ENCODE results near the gene SPAG6.
"Not testable (repeated sequence)": the region's sequence is repeated elsewhere in the genome, so short reads cannot be mapped to it uniquely, and the experiment has no call there.

SPAG6 gene

DNA sequence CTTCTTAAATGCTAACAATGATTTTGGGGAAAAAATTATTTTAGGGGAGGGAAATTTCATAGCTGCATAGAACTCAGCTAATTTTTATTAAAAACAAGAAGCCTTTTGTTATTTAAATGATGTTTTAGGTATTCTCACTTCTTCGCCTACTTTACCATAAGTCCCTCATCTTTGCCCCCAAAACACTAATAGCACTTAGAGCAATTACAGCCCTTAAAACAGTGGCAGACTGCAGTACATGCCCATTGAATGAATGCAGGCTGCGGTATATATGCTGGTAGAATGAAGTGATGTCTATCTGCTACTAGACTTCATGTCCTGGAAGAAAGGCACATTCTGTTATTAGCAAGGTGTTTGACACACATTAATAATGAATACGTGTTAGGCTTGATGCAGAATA, 2.9 kb upstream of the SPAG6 start:
- no peak for DNase-seq

DNA sequence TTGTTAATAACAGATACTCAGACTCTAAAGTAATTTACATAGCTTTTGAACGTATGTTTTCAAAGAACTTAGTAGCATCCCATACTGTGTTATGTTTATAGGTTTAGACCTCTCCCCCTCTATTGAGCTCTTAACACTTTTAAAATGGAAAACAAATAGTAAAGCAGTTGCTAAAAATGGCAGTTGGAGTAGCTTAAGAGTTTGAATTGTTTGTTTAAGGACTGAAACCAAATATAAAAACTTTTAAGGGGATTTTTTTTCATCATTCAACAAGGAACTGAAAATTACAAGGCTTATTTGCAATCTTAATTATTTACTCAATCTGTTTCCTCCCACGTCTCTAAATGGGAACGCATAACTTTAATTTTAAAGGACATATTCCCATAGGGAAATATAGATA, 1.6 kb upstream of the SPAG6 start:
- no peak for DNase-seq

DNA sequence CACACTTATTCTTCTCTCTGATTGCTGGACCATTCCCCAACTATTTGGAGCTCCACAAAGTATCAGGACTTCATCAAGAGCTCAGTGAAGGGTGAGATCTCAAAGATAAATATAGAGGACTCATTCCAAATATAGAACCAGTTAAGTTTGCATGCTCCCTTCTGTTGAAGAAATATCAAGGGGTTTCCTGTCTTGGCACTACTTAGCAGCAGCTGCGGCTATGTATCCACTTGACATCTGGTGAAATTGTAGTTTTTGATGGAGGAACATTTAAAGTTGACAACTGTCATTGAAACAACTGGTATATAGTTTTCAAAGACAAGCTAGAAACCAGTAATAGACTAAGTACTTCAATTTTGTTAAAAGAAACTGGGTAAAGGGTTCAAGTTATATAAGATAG, 1.0 kb upstream of the SPAG6 start:
- DNase-seq: no peak

DNA sequence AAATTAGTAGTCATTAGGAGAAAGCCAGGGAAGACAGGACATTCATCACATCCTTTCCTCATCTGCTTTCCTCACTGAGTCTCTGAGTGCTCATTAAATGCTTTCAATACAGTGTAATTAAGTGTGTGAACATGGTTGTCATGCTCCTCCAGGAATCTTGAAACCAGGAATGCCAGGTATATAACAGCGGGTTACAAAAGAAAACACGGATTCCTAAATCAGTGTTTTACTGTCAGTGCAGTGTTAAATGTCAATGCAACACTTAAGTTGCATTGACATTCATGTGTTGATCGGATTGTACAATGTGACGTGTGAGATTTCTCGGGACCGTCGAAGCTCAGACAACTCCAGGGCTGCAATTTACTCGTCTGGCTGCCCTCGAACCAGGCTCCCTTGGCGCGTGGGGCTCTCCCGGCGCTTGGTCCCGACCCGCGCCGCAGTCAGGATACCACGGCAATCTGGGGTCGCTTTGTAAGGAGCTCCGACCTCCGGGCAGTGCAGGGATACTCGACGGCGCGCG, 455 bp upstream of the SPAG6 start:
- no peak for DNase-seq

DNA sequence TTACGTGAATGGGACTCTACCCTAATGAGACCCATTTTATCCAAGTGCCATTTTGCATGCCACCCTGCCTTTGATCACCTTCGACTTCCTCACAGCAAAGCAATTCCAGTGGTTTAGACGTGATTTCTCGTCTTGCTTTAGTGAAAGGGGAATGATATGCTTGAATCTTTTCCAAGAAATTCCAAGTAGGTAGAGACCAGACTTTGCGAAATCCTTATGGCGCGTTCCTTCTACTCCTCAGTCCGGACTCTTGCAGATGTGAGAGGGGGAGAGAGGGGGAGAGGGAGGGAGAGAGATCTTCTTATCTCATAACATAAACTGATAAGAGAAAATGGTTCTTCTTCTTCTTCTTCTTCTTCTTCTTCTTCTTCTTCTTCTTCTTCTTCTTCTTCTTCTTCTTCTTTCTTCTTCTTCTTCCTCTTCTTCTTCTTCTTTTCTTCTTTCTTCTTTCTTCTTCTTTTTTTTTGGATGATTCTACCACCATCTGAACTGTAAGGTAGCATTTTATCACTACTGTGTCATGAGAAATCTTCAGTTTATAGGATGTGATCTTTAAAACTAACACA, 883 bp downstream of the SPAG6 start:
- no peak for DNase-seq

DNA sequence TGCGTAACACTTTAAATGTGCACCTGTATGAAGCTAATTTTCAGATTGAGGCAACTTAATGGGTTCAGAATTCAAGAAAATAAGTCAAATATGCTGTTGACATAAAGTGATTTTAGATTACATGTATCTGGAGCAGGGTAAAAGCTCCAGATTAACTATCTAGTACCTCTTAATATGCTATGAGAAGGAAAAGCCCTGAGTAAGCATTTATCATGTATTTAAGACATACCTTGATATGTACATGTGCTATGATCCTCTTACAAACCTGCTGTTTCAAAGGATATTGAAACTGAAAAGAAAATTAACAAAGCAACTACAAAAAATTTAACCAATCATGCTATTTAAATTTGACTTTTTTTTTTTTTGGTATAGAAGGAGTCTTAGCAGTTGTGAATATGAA, 4.5 kb downstream of the SPAG6 start:
- DNase-seq: no peak

DNA sequence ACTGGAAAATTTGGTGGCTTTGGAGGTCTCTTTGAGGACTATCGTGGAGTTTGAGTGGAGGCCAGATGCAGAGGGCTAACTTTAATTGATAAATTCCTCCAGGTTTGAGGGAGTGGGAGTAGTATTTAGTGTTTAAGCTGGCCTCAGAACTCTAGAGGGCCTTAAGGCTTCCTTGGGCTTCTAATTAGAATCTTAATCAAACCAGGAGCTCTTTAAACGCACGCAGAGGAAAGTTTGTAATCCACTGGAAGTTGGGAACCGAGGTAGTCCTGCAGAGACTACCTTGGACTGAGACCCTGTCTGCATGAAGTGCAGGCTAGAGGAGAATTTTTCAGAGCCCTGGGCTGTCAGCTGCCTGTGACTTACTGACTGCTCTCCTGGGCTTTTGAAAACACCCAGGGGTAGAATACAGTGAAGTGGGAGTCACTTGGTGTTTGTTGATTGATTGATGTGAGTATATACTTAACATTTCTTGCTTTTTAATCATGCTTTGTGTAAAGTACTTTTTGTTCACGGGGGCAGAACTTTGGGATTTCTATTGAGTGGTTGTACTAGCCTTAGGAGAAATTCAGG, 5.9 kb downstream of the SPAG6 start:
- no peak for DNase-seq

DNA sequence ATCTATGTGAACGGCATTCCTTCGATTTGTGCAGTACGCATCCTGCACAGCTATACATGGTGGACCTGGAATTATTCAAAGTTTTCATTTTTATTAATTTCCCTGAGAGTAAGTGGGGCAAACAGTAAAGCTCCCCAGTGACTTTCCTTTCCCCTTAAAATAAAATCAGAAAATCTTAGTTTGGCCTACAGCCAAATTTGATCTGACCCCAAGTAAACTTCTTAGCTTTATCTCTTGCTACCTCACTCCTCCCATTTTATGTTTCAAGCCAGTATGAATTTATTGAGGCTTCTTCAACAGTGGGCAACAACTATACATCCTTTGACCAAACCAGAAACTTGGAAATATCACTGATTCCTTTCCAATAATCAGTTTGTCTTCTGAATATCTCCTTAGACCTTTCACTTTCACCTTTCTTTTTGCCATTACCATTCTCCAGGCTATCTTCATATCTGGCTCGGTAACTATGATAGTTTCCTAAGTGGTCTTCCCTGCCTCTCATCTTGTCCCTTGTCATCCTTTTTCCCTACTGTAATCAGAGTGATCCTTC, 11.1 kb downstream of the SPAG6 start:
- no peak for DNase-seq

DNA sequence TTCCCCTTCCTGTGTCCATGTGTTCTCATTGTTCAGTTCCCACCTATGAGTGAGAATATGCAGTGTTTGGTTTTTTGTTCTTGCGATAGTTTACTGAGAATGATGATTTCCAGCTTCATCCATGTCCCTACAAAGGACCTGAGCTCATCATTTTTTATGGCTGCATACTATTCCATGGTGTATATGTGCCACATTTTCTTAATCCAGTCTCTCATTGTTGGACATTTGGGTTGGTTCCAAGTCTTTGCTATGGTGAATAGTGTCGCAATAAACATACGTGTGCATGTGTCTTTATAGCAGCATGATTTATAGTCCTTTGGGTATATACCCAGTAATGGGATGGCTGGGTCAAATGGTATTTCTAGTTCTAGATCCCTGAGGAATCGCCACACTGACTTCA, 12.5 kb downstream of the SPAG6 start:
- DNase-seq: not testable (repeated sequence)

DNA sequence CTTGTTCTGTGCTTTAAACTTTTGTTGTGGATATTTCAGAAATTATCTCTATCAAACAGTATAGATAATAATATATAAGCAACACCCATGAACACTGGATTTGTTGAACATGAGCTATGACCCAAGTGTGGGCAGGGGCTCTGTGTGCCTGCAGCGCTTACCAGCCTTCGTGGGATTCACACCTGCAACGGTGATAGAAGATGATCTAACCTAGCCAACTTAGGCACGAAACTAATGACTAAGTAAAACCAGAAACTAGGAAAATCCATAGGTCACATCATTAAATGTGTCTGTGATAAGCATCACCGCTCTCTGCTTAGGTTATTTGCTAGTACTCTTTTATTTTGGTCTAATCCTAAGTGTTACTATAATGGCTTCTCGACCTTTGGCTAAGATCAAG, 18.0 kb downstream of the SPAG6 start:
- DNase-seq: no peak

DNA sequence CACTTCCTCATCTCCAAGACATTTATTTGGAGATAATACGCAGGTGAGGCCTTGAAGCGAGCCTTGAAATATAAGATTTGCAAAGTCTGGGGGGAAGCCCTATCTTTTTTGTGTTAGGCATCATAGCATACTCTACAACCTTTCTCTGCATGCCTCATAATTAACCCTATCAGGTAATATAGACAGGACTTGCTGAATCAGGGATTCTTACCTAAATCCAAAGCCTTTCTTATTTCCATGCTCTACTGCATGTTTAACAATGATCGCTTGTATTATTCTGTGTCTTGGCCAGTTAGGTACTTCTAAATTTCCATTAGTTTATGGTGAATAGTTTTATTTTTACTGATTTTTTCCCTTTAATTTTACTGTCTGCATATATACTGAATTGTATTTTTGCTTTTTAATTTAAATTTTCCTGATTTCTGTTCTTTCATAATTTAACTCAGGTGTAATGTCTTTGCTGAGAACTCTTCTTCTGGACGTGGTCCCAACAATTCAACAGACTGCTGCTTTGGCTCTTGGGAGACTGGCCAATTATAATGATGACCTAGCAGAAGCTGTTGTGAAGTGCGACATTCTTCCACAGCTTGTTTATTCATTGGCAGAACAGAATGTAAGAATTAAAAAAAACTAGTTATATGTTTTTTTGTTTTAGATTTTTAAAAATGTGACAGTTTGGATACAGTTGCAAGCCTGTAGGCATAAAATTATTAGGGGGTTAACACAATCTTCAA, 19.3 kb downstream of the SPAG6 start:
- no peak for DNase-seq

DNA sequence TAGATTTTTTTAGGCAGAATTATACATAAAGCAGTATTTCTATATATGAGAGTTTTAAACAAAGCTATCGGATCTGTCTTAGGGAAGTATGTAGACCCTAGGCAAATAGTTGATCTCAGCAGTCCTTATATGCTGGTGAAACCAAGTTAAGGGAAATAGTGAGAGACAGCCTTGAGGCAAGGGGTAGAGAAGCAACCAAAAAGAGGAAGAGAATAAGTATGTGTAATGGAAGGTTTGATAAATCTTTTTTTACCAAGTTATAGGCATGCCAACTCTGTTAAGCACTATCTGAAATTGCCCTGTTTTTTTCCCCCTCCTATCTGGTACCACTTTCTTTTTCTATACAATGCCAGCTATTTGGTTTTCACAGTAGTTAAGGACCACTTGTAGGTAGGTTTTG, 19.9 kb downstream of the SPAG6 start:
- DNase-seq: no peak

DNA sequence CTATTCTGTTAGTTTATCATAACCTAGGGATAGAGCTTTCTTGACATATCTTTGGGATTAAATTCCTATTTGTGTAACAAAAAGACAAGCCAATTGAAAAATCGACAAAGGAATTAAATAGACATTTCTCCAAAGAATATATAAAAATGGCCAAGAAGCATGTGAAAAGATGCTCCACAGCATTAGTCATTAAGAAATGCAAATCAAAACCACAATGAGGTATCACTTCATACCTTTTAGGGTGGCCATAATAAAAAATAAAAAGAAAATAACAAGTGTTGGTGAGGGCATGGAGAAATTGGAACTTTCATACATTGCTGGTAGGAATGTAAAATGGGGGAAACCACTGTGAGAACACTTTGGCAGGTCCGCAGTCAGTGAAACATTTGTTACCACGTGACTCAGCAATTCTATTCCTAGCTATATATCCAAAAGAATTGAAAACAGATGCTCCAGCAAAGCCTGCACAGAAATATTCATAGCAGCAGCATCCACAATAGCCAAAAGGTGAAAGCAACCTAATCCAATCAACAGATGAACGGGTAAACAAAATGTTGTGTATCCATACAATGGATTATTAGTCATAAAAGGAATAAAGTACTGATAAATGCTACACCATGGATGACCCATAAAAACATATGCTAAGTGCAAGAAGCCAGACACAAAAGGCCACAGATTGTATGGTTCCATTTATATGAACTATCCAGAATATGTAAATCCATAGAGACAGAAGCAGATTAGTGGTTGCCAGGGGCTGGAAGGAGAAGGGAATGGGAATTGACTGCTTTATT, 20.5 kb downstream of the SPAG6 start:
- DNase-seq: no peak

DNA sequence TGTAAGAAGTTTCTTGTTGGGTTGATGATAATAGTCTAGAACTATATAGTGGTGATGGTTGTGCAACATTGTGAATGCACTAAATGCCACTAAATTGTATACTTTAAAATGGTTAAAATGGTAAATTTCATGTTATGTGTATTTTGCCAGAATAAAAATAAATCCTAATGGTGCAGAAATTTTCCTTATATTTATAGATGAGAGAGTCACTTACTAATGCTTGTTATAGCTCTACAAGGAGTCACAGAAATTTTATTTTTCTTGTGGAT, 21.1 kb downstream of the SPAG6 start:
- no peak for DNase-seq

DNA sequence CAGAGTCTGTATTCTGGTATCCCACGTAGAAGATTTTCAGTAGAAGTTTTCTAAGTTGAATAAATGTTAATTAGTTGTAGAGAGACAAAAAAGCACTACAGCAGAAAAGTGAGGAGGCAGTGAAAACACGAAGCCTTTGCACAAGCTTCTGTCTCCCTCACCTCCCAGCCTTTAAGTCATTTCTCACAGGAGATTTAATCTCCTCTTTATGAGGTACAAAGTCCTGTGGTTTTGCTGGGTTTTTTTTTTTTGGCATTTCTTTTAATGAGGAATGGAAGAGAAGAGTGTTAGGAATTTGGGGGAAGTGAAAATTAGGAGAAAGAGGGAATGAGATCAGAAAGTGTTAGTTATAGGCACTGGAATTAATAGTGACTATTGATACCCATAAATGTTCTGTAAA, 21.5 kb downstream of the SPAG6 start:
- DNase-seq: no peak

DNA sequence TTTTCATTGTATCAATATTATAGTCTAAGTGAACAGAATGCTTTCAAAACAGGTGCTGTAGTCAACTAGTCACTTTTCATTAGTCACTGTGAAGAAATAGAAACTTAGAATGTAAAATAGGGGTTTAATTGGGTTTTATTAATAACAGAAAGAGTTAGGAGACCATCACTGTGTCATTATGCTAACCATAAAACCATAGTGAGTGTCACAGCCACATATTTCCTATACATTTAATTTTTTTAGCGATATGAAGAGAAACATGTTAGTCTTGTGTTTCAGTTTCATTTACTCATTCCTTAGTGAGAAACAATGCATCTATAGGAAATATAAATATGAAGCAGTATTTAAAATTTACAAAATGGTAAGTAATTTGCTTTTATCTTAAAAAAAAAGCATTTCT, 22.2 kb downstream of the SPAG6 start:
- no peak for DNase-seq

DNA sequence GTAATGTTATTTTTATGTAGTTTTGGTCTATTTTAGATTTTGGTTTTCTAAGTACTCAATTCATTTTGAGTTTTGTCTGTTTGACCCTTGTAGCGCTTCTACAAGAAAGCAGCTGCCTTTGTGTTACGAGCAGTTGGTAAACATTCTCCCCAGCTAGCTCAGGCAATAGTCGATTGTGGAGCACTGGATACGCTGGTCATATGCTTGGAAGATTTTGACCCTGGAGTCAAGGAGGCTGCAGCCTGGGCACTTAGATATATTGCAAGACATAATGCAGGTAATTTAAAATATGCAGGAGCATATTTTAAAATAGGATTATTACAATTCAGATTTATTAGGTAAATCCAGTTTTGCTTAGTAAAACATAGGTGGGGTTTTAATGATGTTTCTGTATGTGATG, 23.1 kb downstream of the SPAG6 start:
- no peak for DNase-seq

DNA sequence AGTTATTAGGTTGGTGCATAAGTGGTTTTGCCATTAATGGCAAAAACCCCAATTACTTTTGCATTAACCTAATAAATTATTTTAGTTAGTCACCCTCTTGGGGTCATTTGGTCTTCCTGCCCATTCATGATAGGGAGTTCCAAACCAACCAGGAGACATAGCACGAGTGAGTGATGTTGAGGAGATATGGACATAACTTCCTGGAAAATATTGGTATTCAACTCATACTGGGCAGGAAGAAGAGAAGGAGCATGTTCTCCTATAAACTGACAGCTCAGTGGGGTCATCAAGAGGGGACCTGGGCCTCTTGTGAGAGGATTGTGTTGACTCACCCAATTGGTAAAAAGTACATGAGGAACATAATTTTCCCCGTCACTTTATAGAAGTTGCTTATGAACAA, 23.7 kb downstream of the SPAG6 start:
- no peak for DNase-seq

DNA sequence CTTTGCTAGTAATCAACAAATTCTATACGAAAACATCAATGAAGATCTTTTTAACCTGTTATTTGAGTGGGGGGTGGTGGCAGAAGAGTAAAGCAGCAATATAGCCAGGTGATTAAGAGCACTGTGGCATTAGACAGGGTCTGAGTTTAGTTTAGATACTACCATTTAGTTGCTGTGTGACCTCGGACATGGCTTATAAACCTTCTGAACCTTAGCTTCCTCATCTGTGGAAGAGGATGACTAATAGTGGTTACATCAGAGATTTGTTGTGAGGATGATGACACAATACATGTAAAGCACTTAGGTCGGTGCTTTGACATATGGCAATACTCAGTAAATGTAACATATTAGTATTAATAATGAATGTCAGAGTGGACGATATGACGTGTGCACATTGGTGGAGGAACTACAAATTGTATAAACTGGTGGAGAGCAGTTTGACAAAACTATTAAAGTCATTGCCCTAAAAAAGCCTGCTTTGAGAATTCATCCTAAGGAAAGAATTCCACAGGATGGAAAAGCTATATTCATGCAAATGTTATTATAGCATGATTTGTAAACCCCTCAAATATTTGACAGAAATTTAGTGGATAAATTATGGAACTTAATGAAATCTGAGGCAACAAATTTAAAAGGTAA, 24.3 kb downstream of the SPAG6 start:
- no peak for DNase-seq

DNA sequence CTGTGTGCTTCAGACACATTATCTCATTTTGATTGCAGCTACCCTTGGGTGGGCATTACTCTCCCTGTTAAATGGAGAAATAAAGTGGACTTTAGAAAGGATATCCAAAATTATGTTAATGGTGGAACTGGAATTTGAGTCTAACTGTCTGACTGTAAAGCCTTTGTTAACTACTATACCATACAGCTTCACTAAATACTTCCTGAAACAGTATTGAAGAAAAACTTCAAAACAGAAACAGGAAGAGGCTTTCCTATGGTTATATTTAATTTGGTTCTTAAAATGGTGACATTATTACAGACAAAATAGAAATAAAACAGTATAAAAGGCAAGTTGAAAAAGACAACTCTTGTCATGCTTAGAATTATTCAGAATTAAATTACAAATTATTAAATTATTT, 25.0 kb downstream of the SPAG6 start:
- no peak for DNase-seq

DNA sequence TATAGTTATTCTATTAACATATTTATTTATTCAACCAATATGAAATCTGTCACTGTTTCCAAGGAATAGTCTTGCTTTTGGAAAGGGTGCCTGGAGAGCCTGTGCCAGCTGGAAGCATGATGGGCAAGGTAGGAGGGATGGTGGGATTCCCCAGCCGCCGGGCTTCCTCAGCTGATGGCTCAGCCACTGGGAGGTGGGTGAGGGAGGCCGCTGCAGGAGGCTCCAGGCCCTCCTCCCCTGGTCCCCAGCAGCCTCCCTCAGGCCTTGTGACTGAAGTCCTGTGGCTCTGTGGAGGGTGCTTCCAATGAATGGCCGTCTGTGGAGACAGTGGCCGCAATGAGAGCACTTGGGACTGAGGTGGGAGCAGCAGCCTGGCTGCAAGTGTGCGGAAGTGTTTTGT, 27.0 kb downstream of the SPAG6 start:
- DNase-seq: no peak

DNA sequence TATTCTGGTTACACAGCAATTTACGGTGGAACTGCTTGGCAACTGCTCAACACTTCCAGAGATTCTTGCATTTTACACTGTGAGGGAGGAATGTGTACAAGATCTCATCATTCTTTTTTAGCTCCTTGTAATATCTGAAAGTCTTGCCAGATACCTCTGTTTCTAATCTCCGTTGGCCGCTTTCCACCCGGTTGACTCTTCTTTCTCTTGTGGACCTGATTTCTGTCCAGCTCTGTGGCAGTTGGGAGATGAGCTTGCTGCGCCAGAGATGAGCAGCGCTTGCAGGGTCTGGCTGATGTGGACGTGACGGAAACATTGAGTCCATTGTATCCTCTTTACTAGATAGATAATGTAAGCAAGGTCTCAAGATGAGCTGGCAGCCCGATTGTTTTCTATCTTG, 27.6 kb downstream of the SPAG6 start:
- no peak for DNase-seq

DNA sequence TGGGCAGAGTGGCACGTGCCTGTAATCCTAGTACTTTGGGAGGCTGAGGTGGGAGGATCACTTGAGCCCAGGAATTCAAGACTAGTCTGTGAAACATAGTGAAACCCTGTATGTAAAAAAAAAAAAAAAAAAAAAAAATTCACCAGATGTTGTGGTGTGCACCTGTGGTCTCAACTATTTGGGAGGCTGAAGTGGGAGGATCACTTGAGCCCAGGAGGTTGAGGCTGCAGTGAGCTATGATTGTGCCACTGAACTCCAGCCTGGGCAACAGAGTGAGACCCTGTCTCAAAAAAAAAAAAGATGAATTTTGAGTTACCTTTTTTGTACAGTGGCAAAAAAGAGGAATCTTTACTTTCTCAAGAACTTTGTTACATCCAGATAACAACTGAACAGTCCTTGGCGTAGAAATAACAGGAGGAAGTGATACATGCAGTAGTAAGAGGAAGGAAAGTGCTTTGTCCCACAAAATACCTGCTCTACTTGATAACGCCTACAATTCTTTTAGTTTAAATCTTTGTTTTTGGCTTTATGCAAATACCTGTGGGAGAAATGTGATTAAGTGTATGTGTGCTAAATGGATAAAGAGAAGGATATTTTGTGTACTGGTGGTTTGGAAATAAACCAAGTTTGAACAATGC, 29.3 kb downstream of the SPAG6 start:
- no peak for DNase-seq
